Chondrocyte (in vitro differentiated cells): Measurements from ENCODE around the gene VAC14. TPM values are rescaled to one million over a fixed set of nuclear protein-coding genes. Genes with fewer than 3 reads are reported as not detected.
A peak's percentile ranks its signal among the peaks of the same experiment; 100 is the strongest.

Experiments
- DNase-seq: peaks from one replicate; pipeline ENCODE4 v3.0.0; 2021; ENCODE audit warnings: mixed read lengths, low spot score
- H3K27ac Mint-ChIP-seq: one replicate; pipeline ENCODE4 v1.8.0; 2021; ENCODE audit warnings: mild to moderate bottlenecking, moderate library complexity, mixed read lengths; ENCODE audit not compliant: unreplicated experiment
- H3K27me3 Mint-ChIP-seq: 2 replicates; pipeline ENCODE4 v1.8.0; 2021; ENCODE audit warnings: low read depth, mixed read lengths
- H3K36me3 Mint-ChIP-seq: 2 replicates; pipeline ENCODE4 v1.8.0; 2021; ENCODE audit warnings: low read depth, mixed read lengths
- H3K4me1 Mint-ChIP-seq: 2 replicates; pipeline ENCODE4 v1.8.0; 2021; ENCODE audit warnings: low read depth, mild to moderate bottlenecking, mixed read lengths
- H3K4me3 Mint-ChIP-seq: one replicate; pipeline ENCODE4 v1.8.0; 2021; ENCODE audit warnings: mild to moderate bottlenecking, moderate library complexity, mixed read lengths; ENCODE audit not compliant: unreplicated experiment
- H3K9me3 Mint-ChIP-seq: 2 replicates; pipeline ENCODE4 v1.8.0; 2021; ENCODE audit warnings: low read depth, mixed read lengths
- total RNA-seq: library from RNA; stranded (reverse); gene quantifications from 3 replicates; pipeline ENCODE4 v1.2.1, GENCODE V29; 2021
- TF ChIP-seq, protein P1 (sequence below): fragments of 200-600 bp; sonication (generic); IDR thresholded peaks from 2 replicates; pipeline ENCODE4 v1.5.0; 2021; ENCODE audit warnings: antibody characterized with exemption, mild to moderate bottlenecking, moderate library complexity

The VAC14 gene
- total RNA-seq, 1 donor from 2014 or later, result 37.9 TPM

DNA sequence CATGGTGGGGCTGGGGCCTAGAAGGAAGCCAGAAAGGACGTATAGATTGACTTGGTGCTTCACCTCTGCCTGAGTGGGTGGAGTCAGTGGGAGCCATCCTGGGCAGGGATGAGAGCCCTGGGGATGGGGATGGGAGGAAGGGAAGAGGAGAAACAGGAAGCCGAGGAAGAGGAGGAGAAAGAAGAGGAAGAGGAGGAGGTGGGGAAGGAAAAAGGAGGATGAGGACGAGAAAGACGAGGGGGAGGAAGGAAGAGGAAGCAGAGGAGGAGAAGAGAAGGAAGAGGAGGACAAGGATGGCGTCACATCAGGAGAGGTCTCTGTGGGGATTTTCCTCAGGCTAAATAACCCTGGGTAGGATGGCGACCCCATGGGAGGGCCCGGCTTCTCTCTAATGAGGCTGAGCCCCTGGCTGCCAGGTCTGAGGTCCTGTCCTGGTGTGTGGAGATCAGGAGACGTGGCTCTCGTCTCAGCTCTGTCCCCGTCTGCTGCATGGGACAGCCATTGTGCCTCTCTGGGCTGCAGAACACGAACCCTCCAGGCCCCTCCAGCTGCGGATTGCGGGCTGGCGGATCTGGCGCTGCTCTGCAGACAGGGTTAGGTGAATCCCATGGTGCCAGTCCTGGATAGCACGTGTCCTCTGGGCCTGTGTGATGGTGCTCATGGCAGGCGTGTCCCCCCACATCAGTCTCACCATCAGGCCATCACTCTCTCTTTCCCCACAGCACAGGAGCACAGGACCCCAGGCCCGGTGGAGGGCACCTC, 79.6 kb downstream of the VAC14 start:
- no peak overlapping the region for H3K4me3 Mint-ChIP-seq
- H3K9me3 Mint-ChIP-seq, result peaks cover 8% of the 10 kb centered on the region
- H3K27me3 Mint-ChIP-seq, result no peaks in the 10 kb centered on the region
- TF ChIP-seq, protein P1, sequence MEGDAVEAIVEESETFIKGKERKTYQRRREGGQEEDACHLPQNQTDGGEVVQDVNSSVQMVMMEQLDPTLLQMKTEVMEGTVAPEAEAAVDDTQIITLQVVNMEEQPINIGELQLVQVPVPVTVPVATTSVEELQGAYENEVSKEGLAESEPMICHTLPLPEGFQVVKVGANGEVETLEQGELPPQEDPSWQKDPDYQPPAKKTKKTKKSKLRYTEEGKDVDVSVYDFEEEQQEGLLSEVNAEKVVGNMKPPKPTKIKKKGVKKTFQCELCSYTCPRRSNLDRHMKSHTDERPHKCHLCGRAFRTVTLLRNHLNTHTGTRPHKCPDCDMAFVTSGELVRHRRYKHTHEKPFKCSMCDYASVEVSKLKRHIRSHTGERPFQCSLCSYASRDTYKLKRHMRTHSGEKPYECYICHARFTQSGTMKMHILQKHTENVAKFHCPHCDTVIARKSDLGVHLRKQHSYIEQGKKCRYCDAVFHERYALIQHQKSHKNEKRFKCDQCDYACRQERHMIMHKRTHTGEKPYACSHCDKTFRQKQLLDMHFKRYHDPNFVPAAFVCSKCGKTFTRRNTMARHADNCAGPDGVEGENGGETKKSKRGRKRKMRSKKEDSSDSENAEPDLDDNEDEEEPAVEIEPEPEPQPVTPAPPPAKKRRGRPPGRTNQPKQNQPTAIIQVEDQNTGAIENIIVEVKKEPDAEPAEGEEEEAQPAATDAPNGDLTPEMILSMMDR, result no peak
- H3K36me3 Mint-ChIP-seq, result peaks cover 24% of the 10 kb centered on the region
- no peak overlapping the region for H3K27ac Mint-ChIP-seq
- no peak for DNase-seq
- peaks cover 18% of the 10 kb centered on the region for H3K4me1 Mint-ChIP-seq

DNA sequence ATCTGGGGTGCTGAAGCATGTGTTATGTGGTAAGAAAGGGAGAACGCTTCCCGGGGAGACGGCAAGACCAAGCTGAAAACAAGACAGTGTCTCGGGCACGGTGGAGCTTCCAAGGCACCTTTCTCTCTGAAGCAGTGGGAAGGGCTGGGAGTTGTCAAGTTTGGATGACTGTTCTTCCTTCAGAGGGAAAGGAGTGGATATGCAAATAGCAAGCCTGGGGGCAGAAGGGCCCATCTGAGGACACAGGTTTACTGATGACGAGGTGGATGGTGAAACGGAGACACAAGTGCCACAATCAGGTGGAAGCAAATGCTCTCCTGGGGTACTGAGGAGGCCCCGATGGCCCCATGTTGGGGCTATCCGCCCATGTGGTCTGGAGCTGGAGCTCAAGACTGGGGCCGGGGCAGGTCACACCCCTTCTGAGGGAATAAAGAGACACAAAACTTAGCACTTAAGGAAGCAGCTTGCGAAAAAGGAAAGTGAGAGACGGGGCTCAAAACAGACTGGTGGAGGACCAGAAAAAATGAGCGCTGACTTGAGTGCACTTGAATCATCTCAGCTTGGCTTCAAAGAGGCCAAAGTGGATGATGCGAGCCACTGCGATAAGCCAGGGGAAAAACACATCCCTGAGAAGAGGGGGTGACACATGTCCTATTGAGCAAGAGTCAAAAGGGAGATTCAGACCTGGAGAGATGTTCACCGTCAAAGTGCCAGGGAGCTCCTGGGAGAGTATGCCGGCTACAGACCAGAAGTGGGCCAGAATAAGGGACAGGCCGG, 80.3 kb downstream of the VAC14 start:
- Mint-ChIP-seq H3K4me1 (peaks cover 21% of the 10 kb centered on the region), H3K27ac (no peak overlapping the region), H3K27me3 (no peaks in the 10 kb centered on the region), H3K4me3 (no peak overlapping the region), H3K36me3 (peaks cover 23% of the 10 kb centered on the region), H3K9me3 (peaks cover 8% of the 10 kb centered on the region)
- DNase-seq, result no peak
- TF ChIP-seq, protein P1, result no peak

DNA sequence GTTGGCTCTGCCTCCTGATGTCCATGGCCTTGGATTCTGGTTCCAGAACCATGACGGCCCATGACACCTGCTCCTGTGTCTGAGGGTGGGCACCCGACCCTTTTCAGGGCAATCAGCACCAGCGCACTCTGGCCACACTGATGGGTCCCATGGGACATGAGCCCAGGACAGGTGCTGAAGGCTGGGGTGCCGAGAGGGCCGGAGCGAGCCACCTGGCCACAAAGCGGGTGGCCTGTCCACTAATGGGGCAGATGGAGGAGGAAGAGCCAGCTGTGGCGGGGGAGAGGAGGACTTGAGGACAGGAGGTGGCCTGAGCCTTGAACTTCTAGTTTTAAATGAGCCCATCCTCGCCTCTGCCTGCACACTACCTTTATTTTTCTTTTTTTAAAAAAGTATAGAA, 83.9 kb downstream of the VAC14 start:
- Mint-ChIP-seq H3K4me1 (peaks cover 55% of the 10 kb centered on the region), H3K4me3 (no peak overlapping the region), H3K36me3 (peaks cover 19% of the 10 kb centered on the region), H3K27ac (peak overlapping the region; percentile 100), H3K9me3 (peaks cover 8% of the 10 kb centered on the region), H3K27me3 (no peaks in the 10 kb centered on the region)
- no peak for DNase-seq
- TF ChIP-seq, protein P1, result no peak

DNA sequence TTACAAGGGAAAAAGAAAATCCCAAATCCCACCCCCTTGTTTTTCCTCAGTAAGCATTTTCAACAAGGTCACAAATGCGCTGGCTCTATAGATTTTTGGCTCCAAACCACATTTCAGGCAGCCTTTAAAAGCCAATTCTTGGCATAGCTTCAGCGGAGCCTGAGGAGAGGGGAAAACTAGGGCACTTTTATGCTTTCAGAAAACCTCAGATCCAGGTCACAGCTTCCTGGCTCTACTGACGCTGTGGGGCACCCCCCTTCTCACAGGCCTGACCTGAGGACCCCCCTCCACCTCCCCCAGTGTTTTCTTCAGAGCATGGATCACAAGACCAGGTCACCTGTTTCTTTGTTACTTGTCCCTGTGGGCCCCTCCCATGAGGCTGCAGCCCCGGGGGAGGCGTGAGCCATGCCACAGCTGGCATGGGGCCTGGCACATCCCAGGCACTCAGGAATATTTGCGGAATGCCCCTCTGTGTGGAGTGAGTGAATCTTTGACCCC, 85.0 kb downstream of the VAC14 start:
- Mint-ChIP-seq H3K36me3 (peaks cover 15% of the 10 kb centered on the region), H3K27ac (peak overlapping the region; percentile 100), H3K27me3 (no peaks in the 10 kb centered on the region), H3K9me3 (peaks cover 8% of the 10 kb centered on the region), H3K4me1 (peaks cover 62% of the 10 kb centered on the region), H3K4me3 (peak overlapping the region; percentile 52)
- no peak for DNase-seq
- TF ChIP-seq, protein P1, result no peak

DNA sequence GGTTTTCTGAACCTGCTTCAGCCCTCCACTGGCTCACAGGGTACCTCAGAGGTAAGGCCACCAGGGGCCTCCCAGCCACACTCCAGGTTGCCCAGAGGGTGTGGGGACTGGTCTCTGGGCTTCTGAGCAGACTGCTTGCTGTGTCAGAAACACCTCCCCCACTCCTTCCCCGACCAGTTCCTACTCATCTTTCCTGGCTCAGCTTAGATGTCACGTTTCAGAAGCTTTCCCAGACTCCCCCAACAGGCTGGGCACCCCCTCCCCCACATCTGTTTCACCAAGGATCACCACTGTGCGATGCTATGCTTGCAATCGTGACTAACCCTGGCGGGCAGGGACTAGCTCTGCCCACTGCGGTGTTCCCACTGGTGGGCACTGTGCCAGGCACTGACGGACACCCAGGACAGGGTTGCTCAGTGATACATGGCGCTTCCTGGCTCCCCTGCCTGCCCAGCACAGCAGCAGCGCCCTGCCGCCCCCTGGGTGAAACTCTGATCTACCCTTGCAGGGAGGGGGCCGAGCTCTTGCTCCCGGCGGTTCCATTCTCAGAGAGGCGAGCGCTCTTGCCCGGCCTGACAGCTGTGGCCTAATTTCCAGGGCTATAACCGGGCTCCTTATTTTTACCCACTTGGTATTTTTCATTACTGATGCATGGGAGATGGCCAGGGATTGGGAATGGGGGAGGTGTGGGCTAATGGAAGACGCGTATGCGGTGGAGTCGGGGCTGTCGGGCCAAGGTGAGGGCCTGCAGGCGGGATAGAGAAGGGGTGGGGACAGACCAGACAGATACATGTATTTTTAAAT, 85.7 kb downstream of the VAC14 start:
- peak overlapping the region; percentile 100 for H3K27ac Mint-ChIP-seq
- peaks cover 67% of the 10 kb centered on the region for H3K4me1 Mint-ChIP-seq
- no peaks in the 10 kb centered on the region for H3K27me3 Mint-ChIP-seq
- H3K4me3 Mint-ChIP-seq, result peak overlapping the region; percentile 52
- H3K36me3 Mint-ChIP-seq, result peaks cover 11% of the 10 kb centered on the region
- DNase-seq, result peak; percentile 99
- peaks cover 8% of the 10 kb centered on the region for H3K9me3 Mint-ChIP-seq
- TF ChIP-seq, protein P1, result peak; percentile 63
